ENCODE results near the gene FBXW7.

FBXW7 gene

DNA sequence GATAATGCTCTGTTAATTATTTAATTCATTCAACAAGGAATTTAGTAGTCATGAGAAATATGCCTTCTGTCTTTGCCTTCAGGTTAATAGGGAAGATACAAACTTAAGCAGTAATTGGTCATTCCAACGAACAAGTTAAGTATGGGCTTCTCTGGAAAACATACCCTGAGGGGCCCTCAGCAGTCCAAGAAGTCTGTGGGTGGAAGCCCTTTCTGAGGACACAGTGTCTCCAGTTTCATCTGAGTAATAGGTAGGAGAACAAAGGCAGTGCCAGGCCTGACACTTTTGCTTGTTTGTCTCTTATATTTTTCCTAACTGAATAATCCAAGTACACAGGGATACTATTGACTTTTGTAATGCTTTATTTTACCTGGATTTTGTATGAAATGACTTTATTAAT, 262.5 kb downstream of the FBXW7 start:
- DNase-seq: no peak

All from NCI-H524 treated with DMSO at 0.1 percent for 48 hours (cell line).